ENCODE data around the gene THBS2.

THBS2 gene

GRCh38 chr6:169247991-169248390, 5.7 kb downstream of the THBS2 start:
- Mint-ChIP-seq H3K9me3 (peaks cover 4% of the 10 kb centered on the region), H3K36me3 (ENCODE audit: low read depth) (no peaks in the 10 kb centered on the region), H3K4me3 (no peak overlapping the region), H3K4me1 (ENCODE audit: low read depth) (peaks cover 12% of the 10 kb centered on the region), H3K27ac (no peak overlapping the region), H3K27me3 (peaks cover 37% of the 10 kb centered on the region)
- peak; percentile 13 for DNase-seq

- H3K4me1 Mint-ChIP-seq (ENCODE audit: low read depth): peaks cover 7% of the 10 kb centered on the region
- DNase-seq: no peak
- H3K4me3 Mint-ChIP-seq: no peak overlapping the region
- no peaks in the 10 kb centered on the region for H3K36me3 Mint-ChIP-seq (ENCODE audit: low read depth)
- peaks cover 4% of the 10 kb centered on the region for H3K9me3 Mint-ChIP-seq
- peaks cover 31% of the 10 kb centered on the region for H3K27me3 Mint-ChIP-seq
- no peak overlapping the region for H3K27ac Mint-ChIP-seq
These were observed 6.2 kb downstream of the THBS2 start for GRCh38 chr6:169247419-169247818.

GRCh38 chr6:169246445-169246844, 7.2 kb downstream of the THBS2 start:
- no peak overlapping the region for H3K27ac Mint-ChIP-seq
- DNase-seq: no peak
- H3K27me3 Mint-ChIP-seq: peaks cover 22% of the 10 kb centered on the region
- no peak overlapping the region for H3K4me3 Mint-ChIP-seq
- H3K36me3 Mint-ChIP-seq (ENCODE audit: low read depth): no peaks in the 10 kb centered on the region
- H3K4me1 Mint-ChIP-seq (ENCODE audit: low read depth): no peaks in the 10 kb centered on the region
- peaks cover 4% of the 10 kb centered on the region for H3K9me3 Mint-ChIP-seq

GRCh38 chr6:169244684-169245383, 8.8 kb downstream of the THBS2 start:
- H3K4me3 Mint-ChIP-seq: no peak overlapping the region
- H3K36me3 Mint-ChIP-seq (ENCODE audit: low read depth): no peaks in the 10 kb centered on the region
- no peaks in the 10 kb centered on the region for H3K4me1 Mint-ChIP-seq (ENCODE audit: low read depth)
- DNase-seq: no peak
- H3K9me3 Mint-ChIP-seq: peaks cover 4% of the 10 kb centered on the region
- H3K27ac Mint-ChIP-seq: no peak overlapping the region
- peaks cover 7% of the 10 kb centered on the region for H3K27me3 Mint-ChIP-seq

GRCh38 chr6:169243661-169244060, 10.0 kb downstream of the THBS2 start:
- Mint-ChIP-seq H3K27me3 (peaks cover 8% of the 10 kb centered on the region), H3K4me1 (ENCODE audit: low read depth) (no peaks in the 10 kb centered on the region), H3K9me3 (peaks cover 4% of the 10 kb centered on the region), H3K27ac (no peak overlapping the region), H3K36me3 (ENCODE audit: low read depth) (no peaks in the 10 kb centered on the region), H3K4me3 (no peak overlapping the region)
- no peak for DNase-seq

GRCh38 chr6:169243186-169243585, 10.5 kb downstream of the THBS2 start:
- H3K27ac Mint-ChIP-seq: no peak overlapping the region
- peaks cover 8% of the 10 kb centered on the region for H3K27me3 Mint-ChIP-seq
- no peak for DNase-seq
- peaks cover 4% of the 10 kb centered on the region for H3K9me3 Mint-ChIP-seq
- no peak overlapping the region for H3K4me3 Mint-ChIP-seq
- no peaks in the 10 kb centered on the region for H3K4me1 Mint-ChIP-seq (ENCODE audit: low read depth)
- no peaks in the 10 kb centered on the region for H3K36me3 Mint-ChIP-seq (ENCODE audit: low read depth)

GRCh38 chr6:169241688-169242350, 11.8 kb downstream of the THBS2 start:
- Mint-ChIP-seq H3K9me3 (no peaks in the 10 kb centered on the region), H3K4me1 (ENCODE audit: low read depth) (no peaks in the 10 kb centered on the region), H3K36me3 (ENCODE audit: low read depth) (no peaks in the 10 kb centered on the region), H3K27me3 (peaks cover 8% of the 10 kb centered on the region), H3K27ac (no peak overlapping the region), H3K4me3 (no peak overlapping the region)
- no peak for DNase-seq

- peaks cover 8% of the 10 kb centered on the region for H3K27me3 Mint-ChIP-seq
- H3K36me3 Mint-ChIP-seq (ENCODE audit: low read depth): no peaks in the 10 kb centered on the region
- no peaks in the 10 kb centered on the region for H3K4me1 Mint-ChIP-seq (ENCODE audit: low read depth)
- H3K9me3 Mint-ChIP-seq: no peaks in the 10 kb centered on the region
- no peak overlapping the region for H3K4me3 Mint-ChIP-seq
- H3K27ac Mint-ChIP-seq: no peak overlapping the region
- no peak for DNase-seq
These were observed 12.9 kb downstream of the THBS2 start for GRCh38 chr6:169240591-169241390.

GRCh38 chr6:169240125-169240524, 13.5 kb downstream of the THBS2 start:
- Mint-ChIP-seq H3K4me1 (ENCODE audit: low read depth) (no peaks in the 10 kb centered on the region), H3K27ac (no peak overlapping the region), H3K9me3 (no peaks in the 10 kb centered on the region), H3K4me3 (no peak overlapping the region), H3K27me3 (peaks cover 7% of the 10 kb centered on the region), H3K36me3 (ENCODE audit: low read depth) (no peaks in the 10 kb centered on the region)
- no peak for DNase-seq

- H3K36me3 Mint-ChIP-seq (ENCODE audit: low read depth): no peaks in the 10 kb centered on the region
- no peak overlapping the region for H3K4me3 Mint-ChIP-seq
- H3K9me3 Mint-ChIP-seq: peaks cover 2% of the 10 kb centered on the region
- DNase-seq: no peak
- peaks cover 5% of the 10 kb centered on the region for H3K27me3 Mint-ChIP-seq
- H3K27ac Mint-ChIP-seq: no peak overlapping the region
- H3K4me1 Mint-ChIP-seq (ENCODE audit: low read depth): no peaks in the 10 kb centered on the region
These were observed 14.5 kb downstream of the THBS2 start for GRCh38 chr6:169239181-169239580.

- no peak overlapping the region for H3K4me3 Mint-ChIP-seq
- H3K27ac Mint-ChIP-seq: no peak overlapping the region
- DNase-seq: no peak
- H3K4me1 Mint-ChIP-seq (ENCODE audit: low read depth): no peaks in the 10 kb centered on the region
- peaks cover 5% of the 10 kb centered on the region for H3K27me3 Mint-ChIP-seq
- H3K36me3 Mint-ChIP-seq (ENCODE audit: low read depth): no peaks in the 10 kb centered on the region
- peaks cover 6% of the 10 kb centered on the region for H3K9me3 Mint-ChIP-seq
These were observed 14.9 kb downstream of the THBS2 start for GRCh38 chr6:169238766-169239165.

GRCh38 chr6:169237496-169238134, 16.0 kb downstream of the THBS2 start:
- no peak for DNase-seq
- H3K27ac Mint-ChIP-seq: no peak overlapping the region
- H3K27me3 Mint-ChIP-seq: peaks cover 5% of the 10 kb centered on the region
- no peaks in the 10 kb centered on the region for H3K36me3 Mint-ChIP-seq (ENCODE audit: low read depth)
- H3K4me1 Mint-ChIP-seq (ENCODE audit: low read depth): no peaks in the 10 kb centered on the region
- no peak overlapping the region for H3K4me3 Mint-ChIP-seq
- peaks cover 15% of the 10 kb centered on the region for H3K9me3 Mint-ChIP-seq

- Mint-ChIP-seq H3K9me3 (peaks cover 15% of the 10 kb centered on the region), H3K4me1 (ENCODE audit: low read depth) (no peaks in the 10 kb centered on the region), H3K4me3 (no peak overlapping the region), H3K36me3 (ENCODE audit: low read depth) (no peaks in the 10 kb centered on the region), H3K27me3 (peaks cover 5% of the 10 kb centered on the region), H3K27ac (no peak overlapping the region)
- DNase-seq: no peak
These were observed 16.7 kb downstream of the THBS2 start for GRCh38 chr6:169236988-169237387.

- Mint-ChIP-seq H3K36me3 (ENCODE audit: low read depth) (no peaks in the 10 kb centered on the region), H3K9me3 (peaks cover 15% of the 10 kb centered on the region), H3K27ac (no peak overlapping the region), H3K4me1 (ENCODE audit: low read depth) (no peaks in the 10 kb centered on the region), H3K27me3 (peaks cover 5% of the 10 kb centered on the region), H3K4me3 (no peak overlapping the region)
- DNase-seq: no peak
These were observed 17.1 kb downstream of the THBS2 start for GRCh38 chr6:169236545-169236944.

Measured in activated T-cell treated with anti-CD3 and anti-CD28 coated beads, Interleukin-2, amount 50 U/mL, for 24 hours (primary cell).